HG03280 (cell line): ENCODE measurements around the gene ASCL1.

ENCODE experiments used
- ATAC-seq: cut with Tn5 transposase; IDR thresholded peaks from one replicate; pipeline ENCODE4 v1.9.1; 2021; ENCODE audit warnings: mild to moderate bottlenecking, moderate library complexity; ENCODE audit not compliant: unreplicated experiment

Gene ASCL1

DNA sequence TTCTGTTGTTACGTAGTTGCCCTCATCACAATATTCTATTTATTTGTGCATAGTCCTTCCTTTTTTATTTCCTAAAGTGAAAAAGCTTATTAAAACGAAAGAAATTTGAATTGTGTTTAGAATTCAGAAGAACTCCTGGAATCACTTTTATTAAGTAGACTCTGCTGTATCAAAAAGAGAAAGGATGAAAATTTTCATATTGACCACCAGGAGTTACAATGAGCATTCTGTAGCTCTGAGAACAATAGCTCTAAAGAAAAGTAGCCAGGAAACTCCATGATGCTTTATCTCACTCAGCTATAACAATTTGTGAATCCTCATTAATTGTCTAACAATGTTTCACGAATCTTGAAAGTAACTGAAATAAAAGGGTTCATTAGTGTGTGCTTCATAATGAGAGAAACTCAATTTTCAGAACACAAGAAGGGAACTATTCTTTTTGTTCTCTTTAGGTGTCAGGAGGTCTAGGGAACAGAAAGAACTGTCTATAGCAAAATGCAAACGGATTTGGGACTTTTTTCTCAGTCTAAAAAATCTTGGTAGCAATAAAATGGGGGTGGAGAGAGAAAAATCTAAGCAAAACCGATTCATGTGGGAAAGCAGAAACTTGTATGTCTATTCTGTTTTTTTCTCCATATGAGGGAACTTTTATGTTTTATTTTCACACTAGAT is 19.3 kb downstream of the ASCL1 start:
- no peak for ATAC-seq

DNA sequence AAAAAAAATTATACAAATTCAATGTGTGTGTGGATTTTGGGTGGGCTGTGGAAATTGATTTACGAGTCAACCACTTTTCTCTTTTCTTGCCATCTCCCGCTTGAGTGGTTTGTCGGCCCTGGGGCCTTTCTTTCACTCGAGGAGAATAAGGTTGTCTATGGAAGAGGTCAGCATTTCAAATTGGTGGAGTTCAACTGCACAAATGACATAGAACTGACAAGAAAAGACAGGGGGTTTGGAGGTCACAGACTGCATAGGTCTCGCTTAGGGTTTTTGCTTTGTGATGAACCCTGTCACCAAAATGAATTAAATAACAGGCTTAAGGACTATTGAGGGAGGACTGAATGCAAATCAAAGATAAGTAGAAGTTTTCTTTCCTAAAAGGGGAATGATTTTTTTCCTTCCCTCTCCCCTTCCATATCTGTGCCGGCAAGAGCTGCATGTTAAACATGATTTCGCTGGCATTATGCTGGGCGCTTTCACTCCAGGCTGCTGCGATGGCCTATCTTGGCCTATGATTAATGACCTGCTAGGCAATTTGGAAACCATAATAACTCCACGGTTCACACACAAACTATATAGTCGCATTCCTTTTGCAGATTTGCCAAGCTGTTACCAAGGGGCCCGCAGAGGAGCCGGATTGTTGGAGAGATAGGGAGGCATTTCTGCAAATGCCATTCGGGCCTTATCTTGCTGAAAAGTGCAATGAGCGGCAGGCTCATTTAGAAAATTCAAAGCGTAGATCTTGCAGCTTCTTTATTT is 20.7 kb downstream of the ASCL1 start:
- no peak for ATAC-seq

DNA sequence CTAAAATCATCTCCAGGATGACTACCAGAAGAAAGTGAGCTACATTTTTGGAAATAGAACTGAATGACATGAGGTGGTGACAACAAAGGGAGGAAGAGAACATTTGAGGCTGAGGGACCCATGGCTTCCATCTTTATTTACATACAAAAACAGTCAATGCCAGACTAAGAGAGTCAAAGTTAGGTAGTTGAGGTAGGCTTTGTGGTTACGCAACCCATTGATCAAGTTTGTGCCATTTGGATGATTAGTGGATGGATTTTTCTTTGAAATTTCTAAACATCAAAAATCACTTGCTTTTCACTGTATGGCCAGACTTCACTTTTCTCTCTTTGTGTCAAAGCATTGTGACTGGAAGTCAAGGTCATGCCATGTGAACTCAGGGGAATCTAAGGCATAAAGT is 22.9 kb downstream of the ASCL1 start:
- no peak for ATAC-seq

DNA sequence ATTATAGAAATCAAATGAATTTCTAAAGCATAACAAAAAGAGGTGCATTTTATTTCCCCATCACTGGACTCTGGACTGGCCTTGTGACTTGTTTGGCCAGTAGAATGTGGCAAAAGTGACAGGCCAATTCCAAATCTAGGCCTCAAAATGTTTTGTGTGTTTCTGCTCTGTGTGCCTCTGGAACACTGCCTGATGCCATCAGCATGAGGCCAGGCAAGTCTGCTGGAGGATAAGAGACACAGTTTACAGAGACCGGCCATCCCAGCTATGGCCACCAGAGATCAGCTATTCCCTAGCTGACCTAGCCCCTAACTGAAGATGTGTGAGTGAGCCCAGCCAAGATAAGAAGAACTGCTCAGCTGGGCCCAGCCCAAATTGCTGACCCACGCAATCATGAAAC is 32.9 kb downstream of the ASCL1 start:
- no peak for ATAC-seq

DNA sequence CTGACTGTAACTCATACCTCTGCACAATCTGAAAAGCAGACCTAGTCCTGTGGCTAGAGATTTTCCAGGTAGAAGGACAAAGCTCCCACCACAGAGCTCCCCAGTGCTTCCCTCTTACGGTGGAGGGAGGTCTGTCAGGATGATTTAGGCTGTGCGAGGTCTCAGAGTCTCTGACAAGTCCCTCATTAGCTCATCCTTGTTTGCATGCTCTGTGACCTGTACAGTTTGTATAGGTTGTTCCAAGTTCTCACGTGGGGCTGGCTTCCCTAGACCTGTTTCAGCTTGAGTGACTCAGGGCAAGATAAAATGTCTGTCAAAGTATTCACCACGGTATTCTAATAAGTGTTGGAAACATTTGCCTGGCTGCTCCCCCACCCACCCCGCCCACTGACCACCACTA is 34.8 kb downstream of the ASCL1 start:
- ATAC-seq = no peak

DNA sequence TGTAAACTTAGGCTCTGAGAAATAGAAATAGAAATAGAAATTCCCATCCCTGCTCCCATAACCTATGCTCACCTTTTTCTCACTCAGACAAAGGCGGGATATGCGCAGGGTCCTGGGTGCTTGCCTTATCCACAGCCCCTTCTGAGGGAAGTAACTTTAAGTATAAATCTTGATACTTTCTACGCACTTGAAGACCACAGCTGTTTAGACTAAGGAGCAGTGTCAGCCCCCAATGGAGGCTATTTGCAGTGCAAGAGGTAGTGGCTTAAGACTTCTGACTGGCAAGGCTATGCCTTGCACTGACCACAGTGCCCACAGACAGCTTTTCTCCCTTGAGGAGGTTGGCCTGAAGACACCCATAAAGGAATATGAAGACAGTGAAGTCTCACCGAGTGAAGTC is 35.2 kb downstream of the ASCL1 start:
- ATAC-seq = no peak

DNA sequence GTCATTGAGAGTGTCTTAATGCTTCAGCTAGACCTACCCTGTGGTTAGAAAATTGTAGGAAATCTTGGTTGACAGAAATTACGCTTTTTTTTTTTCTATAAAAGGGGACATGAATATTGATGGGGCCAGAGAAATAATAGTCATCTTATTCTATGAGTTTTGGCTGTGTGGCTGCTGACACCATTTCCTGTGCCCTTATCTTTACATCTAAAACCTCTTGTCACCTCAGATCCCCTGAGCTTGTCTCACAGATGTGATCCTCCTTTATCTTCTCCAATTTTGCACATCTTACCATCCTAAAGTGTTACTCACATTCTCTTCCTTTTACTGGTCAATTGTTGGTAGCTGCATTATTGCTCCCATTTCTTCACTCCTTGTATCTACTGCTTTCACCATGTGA is 36.1 kb downstream of the ASCL1 start:
- no peak for ATAC-seq

DNA sequence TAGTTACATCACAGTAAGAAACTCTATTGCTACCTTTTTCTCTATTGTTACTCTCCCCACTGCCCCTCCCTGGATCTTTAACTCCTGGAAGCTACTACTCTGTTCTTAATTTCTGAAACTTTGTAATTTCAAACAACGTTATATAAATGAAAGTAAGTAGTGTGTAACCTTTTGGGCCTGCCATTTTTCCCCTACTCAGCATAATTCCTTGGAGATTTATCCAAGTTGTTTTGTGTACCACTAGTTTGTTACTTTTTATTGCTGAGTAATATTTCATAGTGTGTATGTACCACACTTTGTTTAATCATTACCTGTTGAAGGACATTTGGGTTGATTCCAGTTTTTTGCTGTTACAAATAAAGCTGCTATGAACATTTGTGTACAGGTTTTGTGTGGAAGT is 37.9 kb downstream of the ASCL1 start:
- no peak for ATAC-seq
